Fibroblast of lung (primary cell): ENCODE results near the gene RBM28. TPM values are rescaled to one million over a fixed set of nuclear protein-coding genes. Genes with fewer than 3 reads are reported as not detected.

Experiments used
- DNase-seq, 2 donors: peaks; one replicate each; pipeline versions ENCODE4 v3.0.0 to v3.0.0-alpha.2; 2010; ENCODE audit warnings: low read depth in 2 of 2
- H2AFZ ChIP-seq: 2 replicates; pipeline ENCODE4 v1.5.1; 2012; ENCODE audit warnings: low read length, control low read depth, inconsistent platforms
- H3K27ac ChIP-seq: 2 replicates; pipeline ENCODE4 v1.5.1; 2011; ENCODE audit warnings: low read length, control low read depth; ENCODE audit not compliant: insufficient read depth
- H3K27me3 ChIP-seq: 2 replicates; pipeline ENCODE4 v1.5.1; 2011; ENCODE audit warnings: mild to moderate bottlenecking, low read length; ENCODE audit not compliant: control insufficient read depth, insufficient read depth
- H3K36me3 ChIP-seq: 2 replicates; pipeline ENCODE4 v1.5.1; 2011; ENCODE audit warnings: low read length; ENCODE audit not compliant: control insufficient read depth, insufficient read depth
- H3K4me1 ChIP-seq: 2 replicates; pipeline ENCODE4 v1.5.1; 2011; ENCODE audit warnings: low read length; ENCODE audit not compliant: control insufficient read depth, insufficient read depth; ENCODE audit errors: extremely low read depth
- H3K4me2 ChIP-seq: 2 replicates; pipeline ENCODE4 v1.5.1; 2011; ENCODE audit warnings: low read length, control low read depth; ENCODE audit not compliant: insufficient read depth; ENCODE audit errors: extremely low read depth
- H3K4me3 ChIP-seq, 4 experiments: fragments of 200-600 bp in 1 of 4; sonication (generic) in 1 of 4; replicated peaks in 1 of 4; 2 replicates each; pipeline ENCODE4 v1.5.1; 2011 to 2016; ENCODE audit warnings: low read length in 4 of 4, low read depth in 3 of 4, mild to moderate bottlenecking in 3 of 4, control low read depth in 2 of 4, inconsistent platforms in 1 of 4, mixed read lengths in 1 of 4; ENCODE audit not compliant: insufficient read depth in 1 of 4; ENCODE audit errors: control extremely low read depth in 1 of 4
- H3K79me2 ChIP-seq: 2 replicates; pipeline ENCODE4 v1.5.1; 2012; ENCODE audit warnings: mild to moderate bottlenecking, low read length, inconsistent platforms; ENCODE audit not compliant: control insufficient read depth, insufficient read depth
- H3K9ac ChIP-seq: 2 replicates; pipeline ENCODE4 v1.5.1; 2011; ENCODE audit warnings: mild to moderate bottlenecking, low read length, control low read depth; ENCODE audit not compliant: insufficient read depth
- H3K9me3 ChIP-seq: 2 replicates; pipeline ENCODE4 v1.5.1; 2012; ENCODE audit warnings: low read depth, low read length; ENCODE audit not compliant: control insufficient read depth, insufficient read depth
- H4K20me1 ChIP-seq: 2 replicates; pipeline ENCODE4 v1.5.1; 2011; ENCODE audit warnings: low read length; ENCODE audit not compliant: control insufficient read depth, insufficient read depth; ENCODE audit errors: extremely low read depth
- EZH2 ChIP-seq: IDR thresholded peaks from 2 replicates; pipeline ENCODE4 v1.5.1; 2012; ENCODE audit warnings: low read length, control low read depth, mild to moderate bottlenecking; ENCODE audit errors: missing control alignments
- polyA plus RNA-seq, 2 donors: library from polyadenylated mRNA; depleted of rRNA in 1 of 2; stranded (reverse) in 1 of 2; unstranded in 1 of 2; fragments of >200 nt; gene quantifications; 2 replicates each; pipeline ENCODE4 v1.2.1, GENCODE V29; 2011 to 2012; ENCODE audit warnings: missing spikeins in 1 of 2
- total RNA-seq: library from RNA; depleted of rRNA; stranded (reverse); fragments of >200 nt; gene quantifications from 2 replicates; pipeline ENCODE4 v1.2.1, GENCODE V29; 2014
- TF ChIP-seq, protein P1 (sequence below), 2 donors: IDR thresholded peaks in 1 of 2; conservative IDR thresholded peaks in 1 of 2; 1 replicate in 1 of 2; 2 replicates in 1 of 2; pipeline ENCODE4 v1.5.1; 2011 to 2012; ENCODE audit warnings: low read length in 2 of 2, control low read depth in 1 of 2, inconsistent platforms in 1 of 2, low read depth in 1 of 2, mild to moderate bottlenecking in 1 of 2

RBM28 gene
- total and polyA plus RNA-seq, 2 donors (not counting 1 experiment from before 2014, with no cell fraction given) = 11.2 to 22.9 TPM

DNA sequence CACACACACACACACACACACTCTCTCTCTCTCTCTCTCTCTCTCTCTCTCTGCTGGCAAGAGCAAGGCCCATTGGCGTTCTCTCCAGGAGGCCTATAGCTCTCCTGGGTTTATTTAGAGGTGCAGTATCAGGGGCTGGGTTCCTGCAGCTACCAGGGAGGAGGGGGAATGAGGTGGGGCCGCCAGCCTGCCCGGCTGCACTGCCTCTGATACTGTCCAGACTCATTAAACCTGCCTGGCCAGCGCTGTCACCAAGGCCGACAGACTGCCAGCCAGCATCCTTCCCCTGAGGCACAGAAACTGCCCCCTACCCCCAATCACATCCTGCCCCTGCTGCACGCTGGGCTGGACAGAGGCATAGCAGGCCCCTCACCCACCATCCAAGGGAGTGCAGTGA lies 13.5 kb upstream of the RBM28 start:
- no peaks in the 10 kb centered on the region for H3K4me1 ChIP-seq
- H4K20me1 ChIP-seq = no peaks in the 10 kb centered on the region
- H3K9ac ChIP-seq = no peak overlapping the region
- DNase-seq = no peak
- H2AFZ ChIP-seq = no peak overlapping the region
- no peak overlapping the region for H3K27ac ChIP-seq
- H3K4me3 ChIP-seq = no peak overlapping the region
- TF ChIP-seq, protein P1, sequence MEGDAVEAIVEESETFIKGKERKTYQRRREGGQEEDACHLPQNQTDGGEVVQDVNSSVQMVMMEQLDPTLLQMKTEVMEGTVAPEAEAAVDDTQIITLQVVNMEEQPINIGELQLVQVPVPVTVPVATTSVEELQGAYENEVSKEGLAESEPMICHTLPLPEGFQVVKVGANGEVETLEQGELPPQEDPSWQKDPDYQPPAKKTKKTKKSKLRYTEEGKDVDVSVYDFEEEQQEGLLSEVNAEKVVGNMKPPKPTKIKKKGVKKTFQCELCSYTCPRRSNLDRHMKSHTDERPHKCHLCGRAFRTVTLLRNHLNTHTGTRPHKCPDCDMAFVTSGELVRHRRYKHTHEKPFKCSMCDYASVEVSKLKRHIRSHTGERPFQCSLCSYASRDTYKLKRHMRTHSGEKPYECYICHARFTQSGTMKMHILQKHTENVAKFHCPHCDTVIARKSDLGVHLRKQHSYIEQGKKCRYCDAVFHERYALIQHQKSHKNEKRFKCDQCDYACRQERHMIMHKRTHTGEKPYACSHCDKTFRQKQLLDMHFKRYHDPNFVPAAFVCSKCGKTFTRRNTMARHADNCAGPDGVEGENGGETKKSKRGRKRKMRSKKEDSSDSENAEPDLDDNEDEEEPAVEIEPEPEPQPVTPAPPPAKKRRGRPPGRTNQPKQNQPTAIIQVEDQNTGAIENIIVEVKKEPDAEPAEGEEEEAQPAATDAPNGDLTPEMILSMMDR (conservative IDR thresholded peaks at IDR 0.05 in 1 of 2, IDR thresholded peaks at IDR 0.05 in 1 of 2; ENCODE audit: low read depth in 1 of 2, low read length in 2 of 2) = no peak
- no peak for TF ChIP-seq EZH2
- peaks cover 39% of the 10 kb centered on the region for H3K27me3 ChIP-seq
- no peaks in the 10 kb centered on the region for H3K9me3 ChIP-seq
- H3K36me3 ChIP-seq = no peaks in the 10 kb centered on the region
- no peaks in the 10 kb centered on the region for H3K79me2 ChIP-seq
- H3K4me2 ChIP-seq = no peak overlapping the region

DNA sequence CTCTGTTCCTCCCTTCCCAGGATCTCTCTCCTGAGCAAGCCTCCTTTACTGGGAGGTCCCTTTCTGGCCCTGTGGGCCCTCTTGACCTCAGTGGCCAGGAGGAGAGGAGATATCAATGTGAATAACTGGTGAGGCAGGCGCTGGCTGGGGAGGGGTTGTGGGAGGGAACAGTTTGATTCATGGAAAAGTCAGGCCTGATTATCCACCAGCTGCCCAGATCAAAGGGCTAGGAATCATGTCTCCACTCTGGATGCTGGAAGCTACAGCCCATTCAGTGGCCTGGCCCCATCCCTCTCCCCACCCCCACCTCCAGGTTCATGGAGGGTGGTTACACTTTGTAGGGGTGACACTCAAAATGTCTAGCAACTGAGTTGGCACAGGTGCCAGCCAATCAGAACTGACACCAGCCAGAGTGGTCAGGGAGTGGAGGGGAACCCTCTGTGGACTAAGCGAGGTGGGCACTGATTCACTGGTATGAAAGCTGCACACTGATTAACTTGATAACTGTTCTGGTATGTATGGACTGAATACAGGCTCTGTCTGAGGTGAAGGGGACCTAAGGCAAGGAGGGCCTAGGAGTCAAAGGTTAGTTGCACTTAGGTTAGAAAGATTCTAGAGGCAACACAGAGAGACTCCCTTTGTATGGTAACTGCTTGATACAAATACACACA lies 13.0 kb upstream of the RBM28 start:
- Histone ChIP-seq H3K36me3 (no peaks in the 10 kb centered on the region), H3K9me3 (no peaks in the 10 kb centered on the region), H2AFZ (no peak overlapping the region), H3K4me3 (no peak overlapping the region), H3K27ac (no peak overlapping the region), H3K27me3 (peaks cover 40% of the 10 kb centered on the region), H4K20me1 (no peaks in the 10 kb centered on the region), H3K4me2 (no peak overlapping the region), H3K4me1 (no peaks in the 10 kb centered on the region), H3K9ac (no peak overlapping the region), H3K79me2 (no peaks in the 10 kb centered on the region)
- TF ChIP-seq, protein P1 (conservative IDR thresholded peaks at IDR 0.05 in 1 of 2, IDR thresholded peaks at IDR 0.05 in 1 of 2; ENCODE audit: low read depth in 1 of 2, low read length in 2 of 2) = no peak
- TF ChIP-seq EZH2 = no peak
- no peak for DNase-seq

DNA sequence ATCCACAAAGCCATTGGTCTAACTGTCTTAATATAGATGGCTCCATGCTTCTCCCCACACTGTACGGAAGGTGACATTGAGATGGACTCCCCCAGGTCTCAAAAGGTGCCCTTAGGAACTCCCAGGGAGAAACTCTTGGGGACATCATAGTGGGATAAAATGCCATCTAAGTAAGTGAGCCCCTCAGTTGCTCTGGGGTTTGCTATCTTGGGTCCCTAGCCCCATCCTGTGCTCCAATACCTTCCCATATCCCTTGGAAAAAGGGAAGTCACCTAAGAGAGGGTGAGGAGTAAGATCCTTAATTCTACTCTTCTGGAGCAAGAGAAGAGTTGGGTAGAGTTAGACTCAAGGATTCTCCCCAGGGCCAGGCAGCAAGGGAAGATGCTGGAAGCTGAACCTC lies 9.9 kb upstream of the RBM28 start:
- Histone ChIP-seq H3K27ac (no peak overlapping the region), H3K9ac (no peak overlapping the region), H3K4me1 (no peaks in the 10 kb centered on the region), H3K36me3 (no peaks in the 10 kb centered on the region), H3K4me3 (no peak overlapping the region), H3K4me2 (no peak overlapping the region), H2AFZ (no peak overlapping the region), H3K27me3 (peaks cover 57% of the 10 kb centered on the region), H3K9me3 (no peaks in the 10 kb centered on the region), H3K79me2 (no peaks in the 10 kb centered on the region), H4K20me1 (no peaks in the 10 kb centered on the region)
- no peak for DNase-seq
- TF ChIP-seq, protein P1 (conservative IDR thresholded peaks at IDR 0.05 in 1 of 2, IDR thresholded peaks at IDR 0.05 in 1 of 2; ENCODE audit: low read depth in 1 of 2, low read length in 2 of 2) = no peak
- no peak for TF ChIP-seq EZH2
